ENCODE results near the gene BORA.
"Not testable (repeated sequence)": the region's sequence is repeated elsewhere in the genome, so short reads cannot be mapped to it uniquely, and the experiment has no call there.

The BORA gene

GRCh38 chr13:72763411-72763810 is 35.7 kb downstream of the BORA start:
- Histone ChIP-seq H3K36me3 (peaks cover 100% of the 10 kb centered on the region), H3K9me3 (no peaks in the 10 kb centered on the region), H3K27ac (no peak overlapping the region), H3K4me1 (ENCODE audit: control insufficient read depth in 1 of 2, insufficient read depth in 1 of 2, low read depth in 1 of 2, low read length in 1 of 2) (no peaks in the 10 kb centered on the region), H3K4me3 (ENCODE audit: low read depth in 1 of 2, low read length in 1 of 2) (no peak overlapping the region), H3K27me3 (no peaks in the 10 kb centered on the region)
- no peak for TF ChIP-seq CTCF (IDR thresholded peaks at IDR 0.05)

DNA sequence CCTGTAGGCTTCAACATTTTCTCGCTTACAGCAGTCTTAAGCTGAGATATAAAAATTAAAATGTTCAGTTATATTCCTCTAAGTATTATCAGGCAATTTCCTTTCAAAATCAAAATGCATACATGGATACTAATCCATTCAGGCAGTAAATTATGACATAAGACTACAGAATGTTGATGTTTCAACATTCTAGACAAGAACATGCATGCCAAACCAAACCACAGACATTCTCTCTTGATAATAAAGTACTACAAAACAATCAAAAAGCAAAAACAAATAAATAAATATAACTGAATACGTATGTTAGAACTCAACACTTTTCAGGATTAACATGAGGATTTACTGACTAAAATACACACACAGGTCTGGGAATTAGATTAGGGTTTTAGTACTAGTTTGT is 46.3 kb downstream of the BORA start:
- peaks cover 92% of the 10 kb centered on the region for H3K36me3 ChIP-seq
- no peak for TF ChIP-seq CTCF (IDR thresholded peaks at IDR 0.05)
- H3K27me3 ChIP-seq = no peaks in the 10 kb centered on the region
- no peak overlapping the region for H3K4me3 ChIP-seq (ENCODE audit: low read depth in 1 of 2, low read length in 1 of 2)
- no peaks in the 10 kb centered on the region for H3K4me1 ChIP-seq (ENCODE audit: control insufficient read depth in 1 of 2, insufficient read depth in 1 of 2, low read depth in 1 of 2, low read length in 1 of 2)
- no peaks in the 10 kb centered on the region for H3K9me3 ChIP-seq
- no peak overlapping the region for H3K27ac ChIP-seq

DNA sequence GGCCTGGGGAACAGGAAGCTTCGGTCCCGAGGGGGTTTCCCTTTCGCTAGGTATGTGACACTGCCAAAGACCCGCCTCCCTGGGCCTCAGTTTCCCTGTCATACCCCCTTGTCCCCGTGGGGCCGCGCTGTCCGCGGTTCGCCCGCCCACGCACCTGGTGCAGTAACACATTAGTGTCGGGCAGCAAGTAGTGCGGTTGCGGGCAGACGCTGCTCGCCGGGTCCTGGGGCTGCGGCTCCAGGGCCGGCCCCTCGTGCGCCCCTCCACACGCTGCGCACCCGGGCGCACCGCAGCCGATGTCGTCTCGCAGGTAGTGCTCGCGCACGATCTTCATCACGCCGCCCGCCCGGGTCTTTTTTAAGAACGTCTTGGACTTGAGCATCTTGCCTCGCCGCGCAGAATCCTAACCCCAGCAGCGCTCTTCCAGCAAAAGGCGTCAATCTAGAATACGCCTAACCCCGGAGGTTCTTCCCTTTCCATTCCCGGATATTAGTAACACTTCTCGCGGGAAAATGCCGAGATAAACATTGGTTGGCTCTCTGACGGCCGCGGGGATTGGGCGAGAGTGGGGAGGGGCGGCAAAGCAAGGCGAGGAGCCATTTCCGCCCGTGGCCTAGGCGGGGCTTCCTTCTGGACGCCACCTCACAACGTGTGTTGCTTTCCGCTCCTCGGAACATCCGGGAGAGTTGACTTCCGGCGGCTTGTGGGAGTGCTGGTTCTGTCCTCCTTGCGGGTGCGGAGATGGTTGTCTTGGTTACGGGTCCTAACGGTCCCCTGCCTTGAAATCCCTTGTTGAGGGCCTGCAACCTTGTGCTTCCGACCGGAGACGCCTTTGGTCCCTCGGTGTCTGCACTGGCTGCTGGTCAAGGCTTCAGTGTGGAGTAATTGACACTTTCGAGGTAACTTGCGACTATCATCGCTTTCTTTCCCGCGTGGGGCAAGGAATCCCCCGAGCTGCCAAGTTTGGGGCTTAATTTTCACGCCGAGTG is 54.0 kb downstream of the BORA start, which contains the start of the genes DIS3 and PIBF1:
Gene DIS3, minus strand, starts transcription at position 450 of the 989 bp plus-strand sequence. Its CDS starts 68 bp downstream, at position 382.
Gene PIBF1, plus strand, starts transcription at position 683 of the 989 bp plus-strand sequence. CDS start 1,337 bp downstream, outside the sequence.
- peak within 1 kb of the TSS; percentile 84 to 86 for H3K4me3 ChIP-seq (ENCODE audit: low read depth in 1 of 2, low read length in 1 of 2)
- TF ChIP-seq CTCF (IDR thresholded peaks at IDR 0.05) = no peak
- H3K27ac ChIP-seq = peak within 1 kb of the TSS; percentile 82
- peaks cover 24% of the 10 kb centered on the region for H3K36me3 ChIP-seq
- peaks cover 21 to 24% of the 10 kb centered on the region in 2 experiments for H3K4me1 ChIP-seq (ENCODE audit: control insufficient read depth in 1 of 2, insufficient read depth in 1 of 2, low read depth in 1 of 2, low read length in 1 of 2)
- no peaks in the 10 kb centered on the region for H3K9me3 ChIP-seq
- H3K27me3 ChIP-seq = no peaks in the 10 kb centered on the region

GRCh38 chr13:72782717-72783116 is 55.0 kb downstream of the BORA start:
- Histone ChIP-seq H3K4me1 (ENCODE audit: control insufficient read depth in 1 of 2, insufficient read depth in 1 of 2, low read depth in 1 of 2, low read length in 1 of 2) (peaks cover 21 to 24% of the 10 kb centered on the region in 2 experiments), H3K27me3 (no peaks in the 10 kb centered on the region), H3K36me3 (peaks cover 14% of the 10 kb centered on the region), H3K27ac (peak overlapping the region; percentile 82), H3K4me3 (ENCODE audit: low read depth in 1 of 2, low read length in 1 of 2) (peak overlapping the region; percentile 84 to 86), H3K9me3 (no peaks in the 10 kb centered on the region)
- no peak for TF ChIP-seq CTCF (IDR thresholded peaks at IDR 0.05)

- not testable (repeated sequence) for H3K36me3 ChIP-seq; H3K4me3 ChIP-seq (ENCODE audit: low read depth in 1 of 2, low read length in 1 of 2); H3K27me3 ChIP-seq; H3K9me3 ChIP-seq; H3K27ac ChIP-seq
- peaks cover 21 to 24% of the 10 kb centered on the region in 2 experiments for H3K4me1 ChIP-seq (ENCODE audit: control insufficient read depth in 1 of 2, insufficient read depth in 1 of 2, low read depth in 1 of 2, low read length in 1 of 2)
Observed at GRCh38 chr13:72784679-72785078, 57.0 kb downstream of the BORA start.

GRCh38 chr13:72788831-72789230 is 61.1 kb downstream of the BORA start:
- Histone ChIP-seq H3K27ac (no peak overlapping the region), H3K4me1 (ENCODE audit: control insufficient read depth in 1 of 2, insufficient read depth in 1 of 2, low read depth in 1 of 2, low read length in 1 of 2) (no peaks in the 10 kb centered on the region), H3K36me3 (peaks cover 31% of the 10 kb centered on the region), H3K27me3 (no peaks in the 10 kb centered on the region), H3K9me3 (no peaks in the 10 kb centered on the region), H3K4me3 (ENCODE audit: low read depth in 1 of 2, low read length in 1 of 2) (no peak overlapping the region)
- TF ChIP-seq CTCF (IDR thresholded peaks at IDR 0.05) = no peak

All from neutrophil (primary cell).